IPS DF 4.7 (cell line): ENCODE results near the gene AQP2.

ENCODE experiments used
- DNase-seq: peaks from one replicate; pipeline ENCODE4 v3.0.0-alpha.2; 2013; ENCODE audit warnings: low spot score; ENCODE audit errors: extremely low read depth

AQP2 gene

GRCh38 chr12:49920241-49920914 is 30.2 kb upstream of the AQP2 start:
- DNase-seq: no peak

DNA sequence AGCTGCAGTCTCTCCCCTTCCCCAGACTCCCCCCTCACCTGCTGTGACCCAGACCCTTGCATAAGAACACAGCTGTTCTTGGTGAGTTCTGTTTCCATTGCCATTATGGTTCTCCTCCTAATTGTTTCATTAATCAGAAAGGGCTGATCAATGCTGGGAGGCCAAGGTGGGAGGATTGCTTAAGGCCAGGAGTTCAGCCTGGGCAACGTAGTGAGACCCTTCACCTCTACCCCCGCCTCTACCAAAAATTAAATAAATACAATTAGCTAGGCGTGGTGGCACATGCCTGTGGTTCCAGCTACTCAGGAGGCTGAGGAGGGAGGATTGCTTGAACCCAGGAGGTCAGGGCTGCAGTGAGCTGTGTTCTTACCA is 29.6 kb upstream of the AQP2 start:
- DNase-seq: no peak

DNA sequence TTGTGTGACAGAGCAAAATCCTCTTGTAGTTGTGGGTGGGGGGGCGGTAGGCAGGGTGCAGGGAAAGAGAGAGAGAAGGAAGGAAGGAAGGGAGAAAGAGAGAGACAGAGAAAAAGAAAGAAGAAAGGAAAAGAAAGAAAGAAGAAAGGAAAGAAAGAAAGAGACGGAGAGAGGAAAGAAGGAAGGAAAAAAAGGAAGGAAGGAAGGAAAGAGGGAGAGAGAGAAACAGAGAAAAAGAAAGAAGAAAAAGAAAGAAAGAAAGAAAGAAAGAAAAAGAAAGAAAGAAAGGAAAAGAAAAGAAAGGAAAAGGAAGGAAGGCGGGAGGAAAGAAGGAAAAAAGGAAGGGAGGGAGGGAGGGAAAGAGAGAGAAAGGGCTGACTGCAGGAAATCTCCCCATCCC is 29.2 kb upstream of the AQP2 start:
- no peak for DNase-seq

DNA sequence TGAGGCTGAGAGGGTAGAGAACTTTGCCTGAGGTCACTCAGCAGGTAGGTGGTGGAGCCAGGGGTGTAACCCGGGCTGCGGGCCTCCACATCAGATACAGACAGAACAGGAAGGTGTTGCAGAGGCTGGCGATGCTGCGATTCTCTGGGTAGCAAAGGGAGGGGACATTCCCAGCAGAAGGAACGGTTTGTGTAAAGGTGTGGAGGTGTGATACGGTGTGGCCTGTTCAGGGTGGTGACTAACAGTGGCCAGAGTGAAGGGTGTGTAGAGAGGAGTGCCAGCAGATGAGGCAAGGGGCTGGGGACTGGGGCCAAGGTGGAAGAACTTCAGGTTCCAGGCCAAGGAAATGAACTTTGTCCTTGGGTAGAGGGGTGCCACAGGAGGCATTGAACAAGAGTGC is 28.6 kb upstream of the AQP2 start:
- DNase-seq: no peak

GRCh38 chr12:49922349-49923034 is 28.0 kb upstream of the AQP2 start:
- DNase-seq: no peak

- no peak for DNase-seq
Measured at GRCh38 chr12:49923035-49923644, 27.4 kb upstream of the AQP2 start.

GRCh38 chr12:49923880-49924556 is 26.5 kb upstream of the AQP2 start:
- no peak for DNase-seq

DNA sequence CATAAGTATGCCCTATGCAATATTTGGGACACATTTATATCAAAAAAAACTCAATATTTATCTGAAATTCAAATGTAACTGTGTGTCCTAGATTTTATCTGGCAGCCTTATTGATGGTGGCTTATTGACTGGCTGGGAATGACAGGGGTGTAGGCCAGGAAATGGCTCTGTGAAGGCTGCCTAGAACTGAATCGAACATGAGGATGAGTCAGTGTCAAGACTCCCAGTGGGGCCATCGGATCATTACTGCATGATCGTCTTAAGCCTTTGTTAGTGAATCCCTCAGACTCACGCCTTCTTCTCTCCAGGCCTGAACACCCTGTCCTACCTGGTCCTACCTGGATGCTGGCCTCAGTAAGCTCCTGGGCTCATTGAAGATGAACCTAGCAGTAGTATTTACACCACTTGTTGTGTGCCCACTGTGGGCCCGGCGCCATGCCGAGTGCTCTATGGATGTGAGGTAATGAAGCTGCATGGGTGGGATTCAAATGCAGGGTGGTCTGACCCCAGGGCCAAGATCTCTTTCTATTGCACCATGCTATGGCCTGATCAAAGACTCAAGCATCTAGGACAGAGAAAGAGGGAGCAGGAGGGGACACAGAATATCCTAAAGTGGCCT is 25.8 kb upstream of the AQP2 start:
- no peak for DNase-seq

DNA sequence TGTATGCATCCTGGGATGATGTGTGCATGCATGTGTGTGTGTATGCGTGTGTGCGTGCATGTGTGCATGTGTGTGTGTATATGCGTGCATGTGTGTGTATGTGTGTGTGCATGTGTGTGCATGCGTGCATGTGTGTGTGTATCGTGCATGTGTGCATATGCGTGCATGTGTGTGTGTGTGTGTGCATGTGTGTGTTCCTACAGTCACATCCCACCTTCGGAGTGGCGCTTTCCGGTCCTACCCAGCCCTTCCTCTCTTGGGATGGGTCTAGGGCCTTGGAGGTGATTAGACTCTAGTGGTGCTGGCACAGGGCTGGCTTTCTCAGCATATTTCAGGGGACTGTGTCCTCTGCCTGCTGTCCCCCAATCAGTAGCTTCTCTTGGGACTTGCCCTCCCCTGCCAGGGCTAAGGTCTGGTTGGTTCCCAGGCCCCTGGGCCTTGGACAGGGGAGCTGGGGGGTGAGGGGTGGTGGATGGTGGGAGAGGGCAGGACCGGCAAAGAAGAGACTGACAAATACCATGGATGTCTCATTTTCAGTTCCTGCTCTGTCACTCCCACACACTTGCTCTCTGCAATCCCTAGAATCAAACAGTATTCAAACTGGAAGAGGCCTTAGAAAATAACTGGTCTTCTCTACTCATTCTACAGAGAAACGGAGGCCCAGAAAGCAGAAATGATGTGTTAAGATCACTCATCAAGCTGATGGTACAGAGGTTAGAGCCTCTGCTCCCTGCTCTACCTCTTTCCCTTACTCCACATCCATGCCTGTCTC is 24.9 kb upstream of the AQP2 start:
- no peak for DNase-seq

DNA sequence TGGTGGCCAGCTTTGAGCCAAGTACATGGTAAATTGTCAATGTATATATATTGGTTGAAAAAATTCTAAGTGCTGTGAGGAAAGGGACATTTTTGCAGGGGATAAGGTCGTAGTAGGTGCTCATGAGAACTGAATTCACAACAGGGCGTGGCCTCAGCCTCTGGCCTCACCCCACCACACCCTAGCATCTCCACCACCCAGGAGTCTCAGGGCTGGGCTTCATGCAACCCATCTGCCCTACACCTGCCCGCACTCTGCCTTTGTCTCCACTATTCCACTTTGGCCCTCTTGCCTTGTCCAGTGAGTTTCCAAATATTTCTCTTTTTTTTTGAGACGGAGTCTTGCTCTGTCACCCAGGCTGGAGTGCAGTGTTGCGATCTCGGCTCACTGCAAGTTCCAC is 22.1 kb upstream of the AQP2 start:
- no peak for DNase-seq

DNA sequence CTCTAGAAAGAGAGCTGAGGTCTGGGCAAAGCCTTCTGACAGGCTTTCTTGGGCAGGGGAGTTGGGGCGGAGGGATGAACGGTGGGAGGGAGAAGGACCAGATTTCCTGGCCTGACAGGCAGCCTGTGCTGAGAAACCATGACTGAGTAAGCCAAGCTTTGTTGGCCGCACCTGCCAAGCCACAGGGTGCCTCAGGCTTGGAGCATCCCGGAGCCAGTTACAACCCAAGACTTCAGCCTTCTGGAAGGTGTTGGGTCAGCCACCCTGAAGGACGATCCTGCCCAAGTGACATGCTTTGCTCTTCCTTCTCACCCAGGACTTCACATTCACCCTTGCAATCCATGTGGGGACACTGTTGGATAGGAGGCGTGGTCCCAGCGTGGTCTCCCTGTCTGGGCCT is 21.0 kb upstream of the AQP2 start:
- DNase-seq: no peak

DNA sequence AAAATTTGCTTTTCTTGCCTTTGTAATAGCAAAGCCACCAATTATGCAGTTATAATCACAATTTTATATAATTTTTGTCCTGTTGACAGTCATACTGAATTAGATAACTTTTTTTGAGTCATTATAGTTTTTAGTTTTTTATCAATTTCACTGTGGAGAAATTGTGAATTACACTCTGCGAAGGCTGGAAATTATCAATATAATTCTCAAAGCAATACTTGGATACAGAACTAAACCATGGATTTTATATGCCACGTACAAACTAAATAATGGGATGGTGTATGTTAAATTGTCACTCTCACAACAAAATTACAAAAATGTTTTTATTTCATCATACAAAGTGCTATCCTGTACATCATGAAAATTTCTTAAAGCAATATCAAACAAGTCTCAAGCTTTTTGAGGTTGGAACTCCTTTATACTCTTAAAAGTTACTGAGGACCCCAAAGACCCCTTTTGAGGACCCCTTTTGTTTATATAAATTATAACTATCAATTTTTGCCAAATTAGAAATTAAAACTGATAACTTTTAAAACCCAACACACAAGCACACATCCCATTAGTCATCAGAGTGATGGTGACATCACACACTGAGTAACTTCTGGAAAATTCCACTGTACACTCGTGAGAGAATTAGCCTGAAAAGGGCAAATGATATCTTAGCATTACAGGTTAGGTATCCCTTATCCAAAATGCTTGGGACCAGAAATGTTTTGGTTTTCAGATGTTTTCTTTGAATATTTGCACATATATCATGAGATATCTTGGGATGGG is 19.8 kb upstream of the AQP2 start:
- no peak for DNase-seq

DNA sequence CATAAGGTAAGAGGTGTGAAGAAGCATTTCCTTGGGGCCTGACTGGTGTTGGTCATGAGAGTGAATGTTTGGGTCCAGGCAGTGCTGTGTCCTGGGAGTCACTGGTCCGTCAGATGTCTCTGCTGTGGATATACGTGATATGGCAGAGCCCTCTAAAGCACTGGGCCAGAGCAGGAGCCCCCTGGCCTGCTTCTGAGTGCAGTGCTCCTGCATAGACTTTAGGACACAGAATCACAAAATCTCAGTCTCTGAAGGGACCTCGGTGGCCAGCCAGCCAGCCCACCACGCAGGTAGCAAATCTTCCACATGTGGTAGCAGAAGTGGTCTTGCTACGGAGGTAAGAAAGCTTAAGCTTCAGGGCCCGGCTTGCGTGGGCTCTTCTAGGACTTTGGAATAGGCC is 18.5 kb upstream of the AQP2 start:
- DNase-seq: no peak

DNA sequence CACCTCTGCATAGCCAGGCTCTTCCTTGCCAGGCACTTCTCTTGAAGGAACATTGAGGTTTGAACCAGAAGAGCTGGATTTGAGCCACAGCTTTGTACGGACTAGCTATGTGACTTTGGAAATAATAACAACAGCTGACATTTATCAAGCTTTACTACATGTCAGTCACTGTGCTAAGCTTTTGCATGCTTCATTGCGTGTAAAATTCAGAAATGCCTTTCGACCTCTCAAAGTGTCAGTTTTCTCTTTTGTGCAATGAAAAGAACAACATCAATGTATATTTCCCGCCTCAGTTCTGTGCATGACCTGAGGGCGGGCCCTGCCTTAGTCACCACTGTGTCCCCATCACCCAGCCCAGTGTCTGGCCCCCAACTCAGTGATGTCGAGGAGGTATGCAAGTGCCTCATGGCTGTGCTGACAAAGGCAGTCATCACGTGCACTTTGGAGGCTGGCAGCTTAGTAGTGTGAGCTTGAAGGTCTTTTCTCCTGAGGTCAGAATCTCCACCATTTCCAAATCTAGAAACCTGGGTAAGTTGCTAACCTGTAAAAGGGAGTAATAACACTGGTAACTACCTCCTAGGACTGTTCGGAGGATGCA is 17.9 kb upstream of the AQP2 start:
- DNase-seq: no peak

- DNase-seq: no peak
Measured at GRCh38 chr12:49933796-49934195, 16.7 kb upstream of the AQP2 start.

- no peak for DNase-seq
Measured at GRCh38 chr12:49934505-49934904, 16.0 kb upstream of the AQP2 start.

- DNase-seq: no peak
Measured at GRCh38 chr12:49936925-49937324, 13.6 kb upstream of the AQP2 start.

DNA sequence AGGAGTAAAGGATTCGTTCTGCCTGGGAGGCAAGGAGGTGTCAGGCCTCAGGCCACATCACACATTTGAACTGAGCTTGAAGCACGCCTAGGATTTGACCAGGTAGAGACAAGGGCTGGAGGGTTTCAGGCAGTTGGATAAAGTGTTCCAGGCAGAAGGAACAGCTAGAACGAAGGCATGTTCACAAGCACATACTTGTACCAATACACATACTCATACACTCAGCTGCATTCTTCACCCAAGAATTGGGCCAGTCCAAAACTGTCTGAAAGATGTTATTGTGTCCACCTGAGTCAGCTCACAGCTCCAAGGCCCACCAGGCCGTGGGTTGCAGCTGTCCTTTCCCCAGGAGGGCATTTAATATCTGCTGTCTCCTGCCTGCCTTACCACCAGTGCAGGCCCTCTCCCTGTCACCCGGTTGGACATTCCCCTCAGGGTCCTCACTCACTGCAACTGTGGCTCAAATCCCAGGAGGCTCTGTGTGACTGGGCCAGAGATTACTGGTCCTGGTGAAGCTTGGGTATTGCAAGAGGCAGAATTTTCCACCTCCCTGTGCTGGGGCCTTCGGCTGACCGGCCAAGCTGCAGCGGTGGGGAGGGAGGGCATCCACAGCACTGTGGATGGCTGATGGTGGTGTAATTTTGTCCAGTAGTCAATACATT is 12.8 kb upstream of the AQP2 start:
- DNase-seq: no peak

- DNase-seq: no peak
Measured at GRCh38 chr12:49939307-49939706, 11.2 kb upstream of the AQP2 start.

DNA sequence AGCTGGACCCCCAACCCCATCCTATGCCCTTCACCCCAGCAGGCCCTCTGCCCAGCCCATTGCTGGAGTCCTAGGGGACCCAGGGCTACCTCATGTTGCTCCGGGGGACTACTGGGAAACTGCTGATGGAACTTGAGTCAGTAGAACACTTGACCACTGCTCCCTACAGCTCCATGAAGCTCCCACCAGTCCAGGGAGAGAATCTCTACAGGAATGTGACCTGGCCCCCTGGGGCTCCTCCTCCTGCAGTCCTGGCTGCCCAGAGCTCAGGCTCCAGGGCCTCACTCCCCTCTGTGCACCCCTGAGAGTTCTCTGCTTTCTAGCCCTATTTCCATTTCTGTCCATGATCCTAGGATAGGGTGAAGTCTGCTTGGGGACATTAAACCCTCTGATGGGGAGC is 10.8 kb upstream of the AQP2 start:
- DNase-seq: no peak
